PFSK-1 (cell line): ENCODE measurements around the gene CHMP6.

Experiments
- FOXP2 ChIP-seq: optimal IDR thresholded peaks from 2 replicates; pipeline ENCODE3; 2011; ENCODE audit warnings: borderline replicate concordance, control low read depth, inconsistent platforms; ENCODE audit not compliant: insufficient read depth; ENCODE audit errors: extremely low read length, extremely low read depth
- POLR2AphosphoS5 ChIP-seq: IDR thresholded peaks from 2 replicates; pipeline ENCODE4 v1.6.1; 2012; ENCODE audit warnings: low read depth, mild to moderate bottlenecking, control low read depth, low read length, moderate library complexity
- REST ChIP-seq, 2 experiments: IDR thresholded peaks; 2 replicates each; pipeline versions ENCODE4 v1.6.1 to v1.8.0; 2011 to 2012; ENCODE audit warnings: low read depth in 2 of 2, low read length in 2 of 2, control low read depth in 1 of 2, inconsistent platforms in 1 of 2, mild to moderate bottlenecking in 1 of 2, moderate library complexity in 1 of 2; ENCODE audit not compliant: insufficient read depth in 1 of 2
- SIN3A ChIP-seq: IDR thresholded peaks from 2 replicates; pipeline ENCODE4 v1.6.1; 2012; ENCODE audit warnings: mild to moderate bottlenecking, low read length, moderate library complexity, borderline replicate concordance; ENCODE audit not compliant: insufficient read depth
- TAF1 ChIP-seq: IDR thresholded peaks from 2 replicates; pipeline ENCODE4 v1.6.1; 2012; ENCODE audit warnings: low read length, control low read depth, borderline replicate concordance; ENCODE audit not compliant: insufficient read depth

- TF ChIP-seq REST (IDR thresholded peaks at IDR 0.05; ENCODE audit: insufficient read depth in 1 of 2, low read depth in 2 of 2, low read length in 2 of 2) (no peak), POLR2AphosphoS5 (no peak), TAF1 (no peak), FOXP2 (no peak), SIN3A (no peak)
These were observed 57.8 kb downstream of the CHMP6 start for GRCh38 chr17:81049372-81049911.
